Stimulated activated CD8-positive, alpha-beta memory T cell treated with anti-CD3 and anti-CD28 coated beads, Interleukin-15, amount 100 ng/mL, for 24 hours (primary cell): Measurements from ENCODE around the gene TRABD2B.

Source experiments
- DNase-seq: peaks from one replicate; pipeline ENCODE4 v3.0.0-alpha.2; 2020; ENCODE audit warnings: low read depth

The TRABD2B gene

DNA sequence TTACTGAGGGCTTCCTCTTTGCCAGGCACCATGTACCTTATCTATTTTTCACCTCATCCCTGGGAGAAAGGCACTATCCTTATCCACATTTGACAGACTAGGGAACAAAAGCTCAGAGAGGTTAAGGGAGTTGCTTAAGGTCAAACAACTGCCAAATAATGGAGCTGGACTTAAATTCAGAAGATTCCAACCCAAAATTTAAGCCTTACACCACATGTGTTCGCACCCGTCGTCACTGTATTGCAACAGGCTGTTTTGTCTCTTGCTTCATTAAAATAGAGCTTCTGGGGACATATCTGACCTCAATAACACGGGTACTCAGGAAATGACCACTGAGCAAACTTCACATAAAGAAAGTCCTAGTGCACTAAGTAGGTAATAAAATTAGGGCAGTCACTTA lies 62.0 kb downstream of the TRABD2B start:
- DNase-seq, result no peak

DNA sequence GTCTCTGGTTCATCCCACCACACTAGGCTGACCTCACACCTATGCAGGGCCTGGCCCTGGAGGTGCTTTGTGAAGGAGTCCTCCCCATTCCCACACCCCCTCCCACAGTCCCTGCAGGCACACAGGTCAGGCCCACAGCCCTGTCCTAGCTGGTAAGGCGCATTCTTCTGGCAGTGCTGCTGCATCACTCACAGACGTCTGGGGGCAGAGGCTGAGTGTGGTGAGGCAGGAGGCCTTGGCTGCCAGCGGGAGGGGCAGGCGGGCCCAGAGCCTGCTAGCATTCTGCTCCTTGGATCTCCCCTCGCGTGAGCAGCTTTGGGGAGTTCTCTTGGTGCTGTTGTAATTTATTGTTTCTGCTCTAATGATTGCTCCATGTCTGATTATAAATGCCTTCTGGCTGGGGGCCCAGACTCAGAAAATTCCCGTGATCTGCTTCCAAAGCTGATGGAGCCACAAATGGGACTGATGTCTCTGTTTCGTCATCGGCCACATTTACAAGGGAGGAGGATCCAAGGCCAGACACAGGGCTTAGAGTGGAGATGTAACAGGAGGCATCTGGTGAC lies 62.9 kb downstream of the TRABD2B start:
- no peak for DNase-seq

GRCh38 chr1:47932743-47933142 lies 64.4 kb downstream of the TRABD2B start:
- DNase-seq, result no peak

GRCh38 chr1:47931395-47931794 lies 65.8 kb downstream of the TRABD2B start:
- DNase-seq, result no peak

DNA sequence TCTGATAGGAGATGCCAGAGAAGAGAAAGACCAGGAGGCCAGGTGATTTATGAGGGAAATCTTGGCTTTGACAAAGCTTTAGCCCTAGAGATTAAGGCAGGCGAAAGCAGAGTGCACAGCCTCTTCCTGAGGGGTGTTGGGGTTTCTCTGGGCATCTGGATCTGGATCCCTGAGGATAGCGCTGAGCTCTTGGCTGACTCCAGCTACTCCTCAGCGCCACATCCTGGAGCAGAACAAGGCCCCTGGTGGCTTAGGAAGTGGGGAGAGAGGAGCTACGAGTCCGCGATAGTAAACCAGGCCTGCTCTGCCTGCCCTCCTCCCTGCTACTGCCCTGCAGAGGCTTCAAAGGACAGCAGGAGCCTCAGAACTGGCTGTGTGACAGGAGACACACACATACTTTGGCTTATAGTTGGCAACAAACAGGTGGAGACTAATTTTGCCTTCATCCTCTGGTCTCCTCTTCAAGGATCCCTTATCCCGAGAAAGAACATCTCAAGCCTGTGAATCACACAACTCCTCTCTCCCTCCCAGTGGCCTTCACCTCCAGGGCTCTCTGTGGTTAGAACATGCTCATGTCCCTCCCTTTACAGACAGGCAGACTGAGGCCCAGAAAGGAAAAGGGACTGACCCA lies 66.9 kb downstream of the TRABD2B start:
- no peak for DNase-seq

DNA sequence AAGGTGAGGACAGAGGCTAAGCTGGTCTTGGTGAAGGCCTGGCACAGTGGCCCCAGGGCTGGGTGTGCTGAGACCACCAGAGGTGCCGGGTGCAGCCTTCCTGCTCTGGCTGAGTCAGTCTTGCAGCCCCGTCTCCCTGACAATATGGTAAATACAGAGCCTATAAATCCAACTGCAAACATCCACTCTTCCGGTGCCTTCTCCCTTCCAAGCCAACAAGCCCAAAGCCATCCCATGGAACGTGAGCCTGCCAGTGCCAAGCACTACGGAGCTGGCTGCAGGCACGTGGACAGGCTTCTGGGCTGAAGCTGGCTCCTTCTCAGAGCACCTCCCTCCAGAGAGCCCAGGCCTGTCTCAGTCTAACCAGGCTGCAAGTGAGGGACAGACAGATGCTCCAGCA lies 70.0 kb downstream of the TRABD2B start:
- DNase-seq, result no peak

GRCh38 chr1:47926461-47926999 lies 70.7 kb downstream of the TRABD2B start:
- DNase-seq, result no peak

DNA sequence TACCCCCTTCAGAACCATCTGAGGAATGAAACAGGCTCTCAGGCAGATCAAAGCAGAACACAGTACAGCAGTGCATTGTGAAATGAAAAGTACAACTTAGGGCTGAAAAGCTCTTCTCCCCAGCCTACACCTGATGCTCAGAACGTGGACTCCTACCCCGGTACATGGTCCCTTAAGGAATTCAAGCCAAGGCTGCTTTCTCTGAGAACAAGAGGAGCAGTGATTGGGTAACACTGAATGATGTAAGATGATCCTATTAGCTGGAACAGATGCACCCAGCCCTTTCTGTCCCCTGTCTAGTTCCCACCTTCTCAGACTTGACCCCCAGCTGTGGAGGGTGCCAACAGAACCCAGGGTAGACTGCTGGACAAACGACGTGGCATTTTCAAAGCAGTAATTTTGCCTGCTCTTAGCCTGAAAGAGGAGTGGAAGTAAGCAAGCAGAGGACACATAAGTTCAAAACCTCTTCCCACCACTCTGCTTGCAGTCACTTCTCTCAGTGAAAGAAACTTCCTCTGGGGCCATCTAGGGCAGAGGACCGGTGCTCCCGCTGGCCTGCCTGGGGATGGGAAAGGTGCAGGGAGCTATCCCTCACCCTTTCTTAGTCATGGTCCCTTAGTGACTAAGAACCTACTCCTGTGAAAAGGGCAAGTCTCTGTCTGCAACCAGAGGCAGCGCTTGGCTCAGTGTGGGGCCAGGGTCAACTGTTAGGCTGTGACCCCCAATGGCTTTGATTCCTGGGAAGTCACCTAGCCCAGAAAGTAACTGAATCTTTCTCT lies 72.7 kb downstream of the TRABD2B start:
- no peak for DNase-seq

GRCh38 chr1:47921935-47922415 lies 75.2 kb downstream of the TRABD2B start:
- DNase-seq, result no peak

DNA sequence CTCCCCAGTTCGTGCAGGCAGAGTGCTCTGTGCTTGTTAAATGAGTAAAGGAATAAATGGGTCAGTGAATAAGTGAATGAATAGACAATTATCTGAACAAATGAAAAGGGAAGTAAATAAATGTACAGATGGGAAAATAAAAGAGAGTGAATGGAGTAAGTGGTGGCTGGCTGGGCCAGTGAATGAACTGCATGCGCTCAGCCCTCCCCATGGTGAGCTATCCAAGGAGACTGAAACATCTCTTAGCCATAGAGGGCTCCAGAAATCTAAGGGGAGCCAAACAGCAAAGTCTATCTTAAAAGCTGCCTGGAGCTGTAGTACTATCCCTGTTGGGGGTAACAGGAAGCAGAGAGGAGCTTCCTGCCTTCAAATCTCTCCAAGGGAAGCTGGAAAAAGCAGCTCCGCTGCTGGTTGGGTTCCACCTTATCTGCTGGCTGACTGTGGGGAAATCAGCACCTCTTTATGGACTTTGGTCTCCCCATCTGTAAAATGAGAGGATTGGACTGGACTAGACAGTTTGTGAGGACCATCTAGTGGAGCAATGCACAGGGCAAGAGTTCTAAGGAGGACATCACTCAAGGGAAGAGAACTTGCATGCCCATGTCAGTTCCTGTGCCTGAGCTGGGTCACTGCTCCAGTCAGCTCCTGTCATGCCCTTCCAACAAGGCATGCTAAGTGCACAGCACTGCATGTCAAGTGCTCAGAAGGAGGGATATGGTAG lies 77.9 kb downstream of the TRABD2B start:
- DNase-seq, result no peak

DNA sequence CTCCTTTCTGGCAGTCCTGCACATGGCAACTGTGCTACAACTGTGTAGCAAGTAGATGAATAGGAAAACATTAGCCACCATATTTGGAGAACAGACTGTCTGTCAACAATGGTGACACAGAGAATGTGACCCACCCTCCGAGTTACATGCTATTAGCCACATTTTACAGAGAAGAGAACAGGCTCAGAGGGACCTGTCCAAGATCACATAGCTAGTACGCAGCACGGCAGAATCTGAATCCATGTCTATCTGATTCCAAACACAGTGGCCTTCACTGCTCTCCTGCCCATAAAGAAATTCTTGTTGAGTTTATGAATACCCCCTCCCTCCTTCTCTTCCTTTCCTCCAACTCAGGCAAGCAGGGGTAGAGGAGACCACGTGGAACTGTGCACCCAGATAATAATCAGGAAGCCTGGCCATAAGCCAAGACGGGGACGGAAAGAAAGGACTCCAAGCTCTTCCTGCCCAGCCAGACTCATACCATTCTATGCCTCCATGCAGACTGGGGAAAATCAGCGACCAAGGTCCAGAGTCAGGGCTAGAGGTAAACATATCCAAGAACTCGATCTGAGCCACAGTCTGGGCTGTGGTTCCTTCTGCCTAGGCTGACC lies 78.8 kb downstream of the TRABD2B start:
- no peak for DNase-seq

GRCh38 chr1:47917687-47918086 lies 79.5 kb downstream of the TRABD2B start:
- DNase-seq, result no peak

GRCh38 chr1:47915677-47916353 lies 81.4 kb downstream of the TRABD2B start:
- no peak for DNase-seq

- DNase-seq, result no peak
Observed at GRCh38 chr1:47914952-47915676, 82.1 kb downstream of the TRABD2B start.

DNA sequence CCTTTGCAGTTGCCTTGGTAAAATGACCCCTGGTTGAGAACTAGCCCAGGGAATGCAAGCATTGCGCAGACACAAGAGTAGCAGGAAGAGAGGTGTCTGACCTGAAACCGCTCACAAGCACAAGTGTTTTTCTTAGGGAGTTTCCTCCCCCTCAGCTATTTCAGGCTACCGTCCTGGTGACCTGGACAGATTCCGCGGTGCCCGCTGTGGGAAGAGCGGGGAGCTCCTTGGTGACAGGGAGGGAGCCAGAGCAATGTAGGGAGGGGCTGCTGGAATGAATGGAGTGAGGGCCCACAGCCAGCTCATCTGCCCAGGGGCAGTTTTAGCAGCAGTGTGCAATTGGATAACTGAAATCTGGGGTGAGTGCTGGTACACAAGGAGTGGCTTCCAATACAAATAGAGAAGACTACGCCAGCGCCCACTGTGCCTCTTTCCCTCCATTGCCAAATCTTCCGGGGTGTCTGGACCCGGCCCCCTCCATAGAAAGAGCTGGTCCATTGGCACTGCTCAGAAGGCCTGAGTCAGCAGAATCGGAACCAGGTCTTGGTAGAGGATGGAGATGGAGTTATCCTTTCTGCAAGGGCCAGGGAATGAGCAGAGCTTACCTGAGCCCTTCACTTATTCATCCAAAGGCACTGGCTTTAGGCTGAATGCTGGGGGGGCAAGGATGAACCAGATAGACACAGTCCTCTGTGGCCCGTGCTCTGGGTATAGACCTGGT lies 82.8 kb downstream of the TRABD2B start:
- DNase-seq, result no peak

DNA sequence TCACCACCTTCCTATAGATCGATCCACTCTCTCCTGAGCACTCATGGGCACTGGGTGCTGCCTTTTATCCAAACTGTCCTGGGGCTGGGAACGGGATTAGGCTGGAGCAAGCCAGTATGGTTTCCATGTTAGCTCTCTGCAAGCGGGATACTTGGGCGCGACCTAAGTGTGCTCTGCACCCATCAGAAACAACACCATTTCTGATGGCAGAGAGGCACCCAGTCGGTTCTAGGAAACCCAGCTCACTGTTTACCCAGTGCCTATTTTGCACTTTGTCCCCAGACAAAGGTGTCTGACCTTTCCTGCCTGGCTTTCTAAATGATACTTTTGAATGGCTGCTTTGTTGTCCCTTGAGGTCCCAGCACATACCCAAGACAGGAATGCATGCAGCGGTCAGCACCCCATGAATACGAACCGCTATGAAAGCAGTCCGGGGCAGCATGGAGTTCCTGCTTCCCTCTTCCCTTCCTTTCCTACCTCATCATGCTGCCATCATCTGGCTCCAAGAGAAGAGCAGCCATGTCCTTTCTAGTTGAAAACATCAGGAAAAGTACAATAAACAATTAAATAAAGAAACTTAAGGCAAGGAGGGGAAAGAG lies 83.9 kb downstream of the TRABD2B start:
- no peak for DNase-seq

DNA sequence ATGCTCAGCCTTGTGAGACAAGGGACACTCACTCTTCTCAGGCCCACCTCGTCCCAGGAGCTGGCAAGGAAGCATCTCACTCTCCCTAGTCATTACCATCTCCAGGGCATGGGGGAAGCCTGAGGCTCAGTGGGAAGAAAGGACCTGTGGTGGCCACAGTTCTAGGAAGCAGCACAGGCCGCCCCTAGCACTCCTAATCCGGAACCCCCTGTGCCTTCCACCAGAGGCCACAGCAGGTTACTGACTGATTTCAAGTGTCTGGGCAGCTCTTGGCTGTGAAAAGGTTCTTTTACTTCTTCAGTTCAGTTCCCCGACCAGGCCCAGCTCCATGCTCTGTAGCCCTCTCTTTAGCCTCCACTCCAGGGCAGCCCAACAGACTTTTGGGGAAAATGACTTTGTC lies 84.4 kb downstream of the TRABD2B start:
- DNase-seq, result no peak

DNA sequence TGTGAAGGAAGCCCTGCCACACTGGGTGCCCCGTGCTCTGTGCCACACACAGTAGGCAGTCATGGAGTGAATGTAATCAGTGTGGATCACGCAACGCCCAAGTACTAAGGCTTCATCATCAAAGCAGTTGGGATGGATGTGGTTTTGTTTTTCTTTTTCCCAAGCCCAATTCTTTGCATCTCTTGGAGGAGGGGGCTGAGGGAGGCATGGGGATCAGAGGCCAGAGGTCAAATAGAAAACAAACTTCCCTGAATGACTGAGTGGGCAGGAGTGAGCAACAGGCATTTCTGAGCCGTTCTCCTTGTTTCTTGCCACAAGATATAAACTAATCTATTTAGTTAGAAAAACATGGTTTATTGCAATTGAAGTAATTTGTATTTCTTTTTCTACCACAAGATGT lies 85.3 kb downstream of the TRABD2B start:
- no peak for DNase-seq

- DNase-seq, result no peak
Observed at GRCh38 chr1:47911424-47911823, 85.8 kb downstream of the TRABD2B start.

GRCh38 chr1:47908258-47908657 lies 88.9 kb downstream of the TRABD2B start:
- no peak for DNase-seq
